Measurements from ENCODE around the gene ZFP91. TPM values are rescaled to one million over a fixed set of nuclear protein-coding genes. Genes with fewer than 3 reads are reported as not detected.

Gene ZFP91
- total and polyA plus RNA-seq, 9 of the 15 experiments (the other 6 are each of a cell fraction or from before 2014, with no cell fraction given), result 17.6 to 58.3 (median 34.0) TPM

DNA sequence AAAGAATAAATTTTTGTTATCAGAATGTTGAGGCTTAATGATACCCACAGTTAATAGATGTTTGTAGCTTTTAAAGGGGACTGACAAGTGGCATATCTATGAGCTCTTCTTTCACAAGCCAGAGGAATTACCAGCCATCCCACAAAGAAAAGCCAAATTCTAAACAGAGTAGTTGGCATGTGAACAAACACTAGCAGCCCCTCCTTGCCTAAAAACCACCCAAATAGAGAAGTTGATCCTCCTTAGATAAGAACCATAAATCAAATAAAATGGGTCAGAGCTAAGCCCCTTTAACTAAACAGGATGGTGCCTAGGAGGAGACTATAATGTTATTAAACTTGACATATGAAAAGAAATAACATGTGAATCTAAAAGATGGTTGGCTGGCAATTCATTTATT is 14.6 kb upstream of the ZFP91 start (continued):
- TF ChIP-seq HBP1 (CRISPR knock-in tag; IDR thresholded peaks at IDR 0.05), result no peak
- TF ChIP-seq NR3C1 (CRISPR knock-in tag; IDR thresholded peaks at IDR 0.05), result no peak
- no peak for TF ChIP-seq KLF10 (CRISPR knock-in tag; IDR thresholded peaks at IDR 0.05)
- no peak for TF ChIP-seq E4F1 (CRISPR knock-in tag; IDR thresholded peaks at IDR 0.05; ENCODE audit: borderline replicate concordance)
- no peak for TF ChIP-seq EZH2 (IDR thresholded peaks at IDR 0.05; ENCODE audit: borderline replicate concordance, low read depth, low read length)
- TF ChIP-seq TAF15 (IDR thresholded peaks at IDR 0.05; ENCODE audit: low read depth, low read length), result no peak
- peak; percentile 23 for TF ChIP-seq MEIS2 (IDR thresholded peaks at IDR 0.05; ENCODE audit: partially characterized antibody)
- no peak for TF ChIP-seq DMBX1 (CRISPR knock-in tag; IDR thresholded peaks at IDR 0.05; ENCODE audit: borderline replicate concordance)
- no peak for TF ChIP-seq CBFA2T2 (conservative IDR thresholded peaks at IDR 0.05)
- TF ChIP-seq FOXA1 (IDR thresholded peaks at IDR 0.05; ENCODE audit: borderline replicate concordance), result no peak
- TF ChIP-seq MNT (conservative IDR thresholded peaks at IDR 0.05), result no peak

Data from K562 (cell line).